Neural progenitor cell (in vitro differentiated cells): Measurements from ENCODE around the gene CDCA7. TPM values are rescaled to one million over a fixed set of nuclear protein-coding genes. Genes with fewer than 3 reads are reported as not detected.

Experiments
- DNase-seq: peaks from one replicate; pipeline ENCODE4 v3.0.0-alpha.2; 2016; ENCODE audit warnings: low spot score
- H2AFZ ChIP-seq: fragments of 200-600 bp; sonication (generic); replicated peaks from 2 replicates; pipeline ENCODE4 v1.6.1; 2016; ENCODE audit warnings: antibody characterized with exemption
- H3F3A ChIP-seq: fragments of 200-600 bp; sonication (generic); 2 replicates; pipeline ENCODE4 v1.6.1; 2016; ENCODE audit warnings: antibody characterized with exemption, low read depth
- H3K27ac ChIP-seq: fragments of 200-600 bp; sonication (generic); 2 replicates; pipeline ENCODE4 v1.5.1; 2016; ENCODE audit warnings: mild to moderate bottlenecking
- H3K27me3 ChIP-seq: fragments of 200-600 bp; sonication (generic); 2 replicates; pipeline ENCODE4 v1.6.1; 2016; ENCODE audit warnings: mild to moderate bottlenecking, moderate library complexity
- H3K36me3 ChIP-seq: fragments of 200-600 bp; sonication (generic); 2 replicates; pipeline ENCODE4 v1.5.1; 2016
- H3K4me1 ChIP-seq: fragments of 200-600 bp; sonication (generic); 2 replicates; pipeline ENCODE4 v1.6.1; 2016; ENCODE audit warnings: mixed run types
- H3K4me2 ChIP-seq: fragments of 200-600 bp; sonication (generic); 2 replicates; pipeline ENCODE4 v1.6.1; 2016
- H3K4me3 ChIP-seq: fragments of 200-600 bp; sonication (generic); 2 replicates; pipeline ENCODE4 v1.5.1; 2016
- H3K79me2 ChIP-seq: fragments of 200-600 bp; sonication (generic); 2 replicates; pipeline ENCODE4 v1.6.1; 2016; ENCODE audit warnings: low read depth
- H3K9ac ChIP-seq: fragments of 200-600 bp; sonication (generic); 2 replicates; pipeline ENCODE4 v1.6.1; 2016
- H3K9me3 ChIP-seq: fragments of 200-600 bp; sonication (generic); 2 replicates; pipeline ENCODE4 v1.5.1; 2016; ENCODE audit warnings: low read depth
- H4K20me1 ChIP-seq: fragments of 200-600 bp; sonication (generic); 2 replicates; pipeline ENCODE4 v1.6.1; 2016; ENCODE audit warnings: low read depth
- H3K27ac Mint-ChIP-seq: 3 replicates; pipeline ENCODE4 v1.8.0; 2021; ENCODE audit warnings: mixed read lengths
- H3K27me3 Mint-ChIP-seq: 2 replicates; pipeline ENCODE4 v1.8.0; 2022; ENCODE audit warnings: low read depth, mild to moderate bottlenecking, inconsistent platforms, moderate library complexity, mixed read lengths; ENCODE audit not compliant: insufficient read depth
- H3K36me3 Mint-ChIP-seq: 3 replicates; pipeline ENCODE4 v1.8.0; 2021; ENCODE audit warnings: mixed read lengths
- H3K4me1 Mint-ChIP-seq: 3 replicates; pipeline ENCODE4 v1.8.0; 2021; ENCODE audit warnings: mixed read lengths
- H3K4me3 Mint-ChIP-seq: 3 replicates; pipeline ENCODE4 v1.8.0; 2021; ENCODE audit warnings: mild to moderate bottlenecking, moderate library complexity, mixed read lengths
- H3K9me3 Mint-ChIP-seq: 3 replicates; pipeline ENCODE4 v1.8.0; 2020; ENCODE audit warnings: mixed read lengths
- CTCF ChIP-seq: fragments of 200-600 bp; sonication (generic); IDR thresholded peaks from 2 replicates; pipeline ENCODE4 v1.5.1; 2017; ENCODE audit warnings: antibody characterized with exemption, mild to moderate bottlenecking
- EZH2 ChIP-seq: fragments of 200-600 bp; sonication (generic); IDR thresholded peaks from 2 replicates; pipeline ENCODE4 v1.6.1; 2017; ENCODE audit warnings: antibody characterized with exemption, mild to moderate bottlenecking, moderate library complexity
- EZH2phosphoT487 ChIP-seq: fragments of 200-600 bp; sonication (generic); IDR thresholded peaks from 2 replicates; pipeline ENCODE4 v1.6.1; 2017; ENCODE audit warnings: antibody characterized with exemption
- total RNA-seq: library from RNA; depleted of rRNA; stranded (reverse); fragments of >200 nt; gene quantifications from 2 replicates; pipeline ENCODE4 v1.2.3, GENCODE V29; 2015; ENCODE audit warnings: low replicate concordance

The CDCA7 gene
- total RNA-seq, 1 donor from 2014 or later: 31.4 TPM

GRCh38 chr2:173407646-173408045, 53.0 kb downstream of the CDCA7 start:
- H3K4me2 ChIP-seq: no peak overlapping the region

GRCh38 chr2:173410579-173410978, 55.9 kb downstream of the CDCA7 start:
- DNase-seq: no peak
- Histone ChIP-seq H3K9me3 (no peaks in the 10 kb centered on the region), H3K9ac (no peak overlapping the region), H3K36me3 (no peaks in the 10 kb centered on the region), H2AFZ (no peak overlapping the region), H3K79me2 (no peaks in the 10 kb centered on the region), H4K20me1 (no peaks in the 10 kb centered on the region), H3F3A (peaks cover 13% of the 10 kb centered on the region), H3K27ac (no peak overlapping the region), H3K4me3 (no peak overlapping the region), H3K4me2 (no peak overlapping the region), H3K4me1 (peaks cover 15% of the 10 kb centered on the region), H3K27me3 (no peaks in the 10 kb centered on the region)
- H3K27ac Mint-ChIP-seq: no peak overlapping the region
- peaks cover 29% of the 10 kb centered on the region for H3K4me1 Mint-ChIP-seq
- H3K27me3 Mint-ChIP-seq: peaks cover 6% of the 10 kb centered on the region
- no peaks in the 10 kb centered on the region for H3K9me3 Mint-ChIP-seq
- H3K36me3 Mint-ChIP-seq: no peaks in the 10 kb centered on the region
- TF ChIP-seq CTCF: no peak
- no peak for TF ChIP-seq EZH2
- TF ChIP-seq EZH2phosphoT487: no peak
- H3K4me3 Mint-ChIP-seq: no peak overlapping the region

More at GRCh38 chr2:173407646-173408045, 53.0 kb downstream of the CDCA7 start:
- Histone ChIP-seq H3K27ac (no peak overlapping the region), H4K20me1 (no peaks in the 10 kb centered on the region), H3K36me3 (no peaks in the 10 kb centered on the region), H3K79me2 (no peaks in the 10 kb centered on the region), H2AFZ (no peak overlapping the region), H3K4me1 (peaks cover 2% of the 10 kb centered on the region), H3K4me3 (no peak overlapping the region), H3F3A (no peaks in the 10 kb centered on the region), H3K9ac (no peak overlapping the region), H3K27me3 (peaks cover 15% of the 10 kb centered on the region), H3K9me3 (no peaks in the 10 kb centered on the region)
- no peak for TF ChIP-seq CTCF
- no peak for TF ChIP-seq EZH2phosphoT487
- TF ChIP-seq EZH2: no peak
- peaks cover 5% of the 10 kb centered on the region for H3K27me3 Mint-ChIP-seq
- H3K4me3 Mint-ChIP-seq: no peak overlapping the region
- H3K4me1 Mint-ChIP-seq: peaks cover 11% of the 10 kb centered on the region
- no peaks in the 10 kb centered on the region for H3K9me3 Mint-ChIP-seq
- H3K27ac Mint-ChIP-seq: no peak overlapping the region
- no peak for DNase-seq
- H3K36me3 Mint-ChIP-seq: no peaks in the 10 kb centered on the region

DNA sequence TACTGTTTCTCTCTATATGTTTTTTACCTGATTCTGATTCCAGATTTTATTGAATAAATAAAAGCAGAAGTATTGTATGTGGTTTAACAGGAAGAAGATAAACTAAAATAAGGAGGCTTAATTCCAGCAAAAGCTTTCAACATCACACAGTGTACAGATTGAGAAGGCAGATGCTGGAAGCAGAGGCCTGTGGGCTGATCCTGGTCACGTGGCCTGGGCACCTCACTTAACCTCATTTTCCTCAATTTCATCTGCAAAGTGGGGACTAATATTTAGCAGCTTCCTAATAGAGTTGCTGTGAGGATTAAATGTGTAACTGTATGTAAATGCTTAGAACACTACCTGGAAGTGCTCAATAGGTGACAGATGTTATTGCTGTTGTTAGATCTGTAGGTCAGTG, 58.0 kb downstream of the CDCA7 start:
- peaks cover 24% of the 10 kb centered on the region for H3F3A ChIP-seq
- H4K20me1 ChIP-seq: no peaks in the 10 kb centered on the region
- H3K36me3 ChIP-seq: no peaks in the 10 kb centered on the region
- H3K27me3 ChIP-seq: no peaks in the 10 kb centered on the region
- no peaks in the 10 kb centered on the region for H3K79me2 ChIP-seq
- H3K4me1 ChIP-seq: peaks cover 24% of the 10 kb centered on the region
- no peak overlapping the region for H3K4me3 ChIP-seq
- H3K9me3 ChIP-seq: no peaks in the 10 kb centered on the region
- no peaks in the 10 kb centered on the region for H3K36me3 Mint-ChIP-seq
- no peak overlapping the region for H3K27ac ChIP-seq
- no peak overlapping the region for H3K27ac Mint-ChIP-seq
- no peak overlapping the region for H3K4me2 ChIP-seq
- peaks cover 9% of the 10 kb centered on the region for H3K27me3 Mint-ChIP-seq
- peaks cover 40% of the 10 kb centered on the region for H3K4me1 Mint-ChIP-seq
- TF ChIP-seq EZH2 (no peak), CTCF (no peak), EZH2phosphoT487 (no peak)
- H3K9ac ChIP-seq: no peak overlapping the region
- H3K9me3 Mint-ChIP-seq: peaks cover 2% of the 10 kb centered on the region
- H3K4me3 Mint-ChIP-seq: no peak overlapping the region
- no peak for DNase-seq
- H2AFZ ChIP-seq: no peak overlapping the region
